H1 (cell line): ENCODE data around the gene COL4A2.

Experiments
- CHD2 ChIP-seq: IDR thresholded peaks from 2 replicates; pipeline ENCODE4 v1.6.1; 2012; ENCODE audit warnings: low read length, improper control_type of control experiment
- TF ChIP-seq, protein P1 (sequence below), 3 experiments: IDR thresholded peaks; 1 replicate in 2 of 3; 2 replicates in 1 of 3; pipeline versions ENCODE4 v1.5.1 to v1.6.1; 2011; ENCODE audit warnings: low read length in 3 of 3, mild to moderate bottlenecking in 3 of 3, inconsistent platforms in 2 of 3, low read depth in 1 of 3, moderate library complexity in 1 of 3; ENCODE audit not compliant: insufficient read depth in 1 of 3; ENCODE audit errors: control extremely low read depth in 1 of 3

DNA sequence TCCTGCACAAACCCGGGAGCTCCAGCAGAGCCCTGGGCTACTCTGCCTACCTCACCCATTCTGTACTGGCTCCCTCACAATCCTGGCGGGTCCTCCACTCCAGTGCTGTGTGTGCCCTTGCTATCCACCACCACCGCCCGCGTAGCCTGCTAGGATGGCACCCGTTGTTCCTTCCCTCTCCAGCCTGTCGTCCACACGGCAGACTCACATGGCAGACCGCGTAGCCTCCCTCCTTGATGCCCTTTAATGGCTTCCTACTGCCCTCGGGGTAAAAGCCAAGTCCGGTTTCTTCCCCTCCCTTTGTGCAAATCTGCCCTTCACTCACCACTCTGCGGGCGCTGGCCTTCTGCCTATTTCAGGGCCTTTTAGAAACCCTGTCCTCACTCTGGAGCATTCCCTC lies 147.9 kb downstream of the COL4A2 start:
- TF ChIP-seq, protein P1, sequence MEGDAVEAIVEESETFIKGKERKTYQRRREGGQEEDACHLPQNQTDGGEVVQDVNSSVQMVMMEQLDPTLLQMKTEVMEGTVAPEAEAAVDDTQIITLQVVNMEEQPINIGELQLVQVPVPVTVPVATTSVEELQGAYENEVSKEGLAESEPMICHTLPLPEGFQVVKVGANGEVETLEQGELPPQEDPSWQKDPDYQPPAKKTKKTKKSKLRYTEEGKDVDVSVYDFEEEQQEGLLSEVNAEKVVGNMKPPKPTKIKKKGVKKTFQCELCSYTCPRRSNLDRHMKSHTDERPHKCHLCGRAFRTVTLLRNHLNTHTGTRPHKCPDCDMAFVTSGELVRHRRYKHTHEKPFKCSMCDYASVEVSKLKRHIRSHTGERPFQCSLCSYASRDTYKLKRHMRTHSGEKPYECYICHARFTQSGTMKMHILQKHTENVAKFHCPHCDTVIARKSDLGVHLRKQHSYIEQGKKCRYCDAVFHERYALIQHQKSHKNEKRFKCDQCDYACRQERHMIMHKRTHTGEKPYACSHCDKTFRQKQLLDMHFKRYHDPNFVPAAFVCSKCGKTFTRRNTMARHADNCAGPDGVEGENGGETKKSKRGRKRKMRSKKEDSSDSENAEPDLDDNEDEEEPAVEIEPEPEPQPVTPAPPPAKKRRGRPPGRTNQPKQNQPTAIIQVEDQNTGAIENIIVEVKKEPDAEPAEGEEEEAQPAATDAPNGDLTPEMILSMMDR (IDR thresholded peaks at IDR 0.05; ENCODE audit: control extremely low read depth in 1 of 3, insufficient read depth in 1 of 3, low read depth in 1 of 3, low read length in 3 of 3): no peak
- no peak for TF ChIP-seq CHD2
